Transverse colon (tissue), 4 donors: Measurements from ENCODE around the gene LYVE1.

Source experiments
- CTCF ChIP-seq, 5 experiments: fragments of 200-600 bp in 3 of 5; fragments of 450-650 bp in 2 of 5; sonication (generic) in 3 of 5; IDR thresholded peaks; 1 replicate in 2 of 5; 2 replicates in 3 of 5; pipeline ENCODE4 v1.5.1; 2016 to 2017; ENCODE audit warnings: antibody characterized with exemption in 5 of 5, inconsistent platforms in 3 of 5, mild to moderate bottlenecking in 2 of 5, moderate library complexity in 1 of 5
- EP300 ChIP-seq: sonication (generic); formaldehyde crosslinking; IDR thresholded peaks from one replicate; pipeline ENCODE4 v1.6.1; 2017; ENCODE audit warnings: antibody characterized with exemption, low read depth
- POLR2AphosphoS5 ChIP-seq, 3 donors: sonication (generic); formaldehyde crosslinking; IDR thresholded peaks; one replicate each; pipeline ENCODE4 v1.6.1; 2016; ENCODE audit warnings: antibody characterized with exemption in 3 of 3

GRCh38 chr11:10561043-10561818, 7.2 kb downstream of the LYVE1 start:
- TF ChIP-seq CTCF (IDR thresholded peaks at IDR 0.05) (no peak), POLR2AphosphoS5 (IDR thresholded peaks at IDR 0.05) (no peak), EP300 (no peak)
